HL-60 (cell line): ENCODE measurements around the gene TMEM240.

Experiments used
- DNase-seq, 2 experiments: peaks; one replicate each; pipeline ENCODE4 v3.0.0-alpha.2; 2010 to 2020; ENCODE audit warnings: low read depth in 1 of 2, low spot score in 1 of 2
- H3K27ac ChIP-seq: fragments of 250-450 bp; sonication (Bioruptor Pico); replicated peaks from 2 replicates; pipeline ENCODE4 v1.5.1; 2020; ENCODE audit warnings: mild to moderate bottlenecking, moderate library complexity
- H3K27me3 ChIP-seq: fragments of 250-450 bp; sonication (Bioruptor Pico); 2 replicates; pipeline ENCODE4 v1.5.1; 2021; ENCODE audit warnings: mild to moderate bottlenecking, moderate library complexity; ENCODE audit not compliant: insufficient read depth, poor library complexity, severe bottlenecking
- H3K4me3 ChIP-seq: replicated peaks from 2 replicates; pipeline ENCODE4 v1.5.1; 2011; ENCODE audit warnings: mild to moderate bottlenecking, control low read depth, low read length; ENCODE audit not compliant: insufficient read depth
- CTCF ChIP-seq: IDR thresholded peaks from one replicate; pipeline ENCODE4 v1.5.1; 2011; ENCODE audit warnings: low read length, control low read depth, inconsistent platforms; ENCODE audit not compliant: insufficient read depth
- GABPA ChIP-seq: IDR thresholded peaks from 2 replicates; pipeline ENCODE4 v1.6.1; 2012; ENCODE audit warnings: low read depth
- POLR2AphosphoS5 ChIP-seq: IDR thresholded peaks from 2 replicates; pipeline ENCODE4 v1.6.1; 2012; ENCODE audit warnings: low read depth
- SPI1 ChIP-seq: IDR thresholded peaks from 2 replicates; pipeline ENCODE4 v1.6.1; 2012; ENCODE audit warnings: low read depth, mild to moderate bottlenecking, borderline replicate concordance
- TF ChIP-seq, protein P1 (sequence below): IDR thresholded peaks from 2 replicates; pipeline ENCODE4 v1.6.1; 2012; ENCODE audit warnings: low read depth; ENCODE audit not compliant: insufficient replicate concordance

TMEM240 gene

DNA sequence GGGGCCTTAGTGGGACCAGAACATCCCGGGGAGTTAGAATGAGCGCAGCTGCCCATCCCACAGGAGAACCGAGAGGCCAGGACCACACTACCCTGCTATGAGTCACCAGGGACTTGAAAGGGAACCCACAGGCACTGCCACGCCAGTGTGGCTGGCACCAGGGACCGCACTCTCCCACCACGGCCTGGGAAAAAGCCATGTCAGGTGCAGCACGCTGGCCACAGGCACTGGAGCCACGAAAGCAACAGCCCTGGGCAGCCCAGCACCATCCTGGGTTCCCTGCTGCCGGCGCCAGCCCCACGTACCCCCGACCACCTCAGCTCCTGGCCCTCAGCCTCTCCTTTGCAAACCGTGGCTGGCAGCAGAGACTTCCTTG is 14.1 kb upstream of the TMEM240 start:
- no peak overlapping the region for H3K27ac ChIP-seq
- H3K4me3 ChIP-seq = no peak overlapping the region
- H3K27me3 ChIP-seq = no peaks in the 10 kb centered on the region
- peak; percentile 42 for TF ChIP-seq POLR2AphosphoS5
- no peak for TF ChIP-seq SPI1
- TF ChIP-seq CTCF = no peak
- no peak for DNase-seq

DNA sequence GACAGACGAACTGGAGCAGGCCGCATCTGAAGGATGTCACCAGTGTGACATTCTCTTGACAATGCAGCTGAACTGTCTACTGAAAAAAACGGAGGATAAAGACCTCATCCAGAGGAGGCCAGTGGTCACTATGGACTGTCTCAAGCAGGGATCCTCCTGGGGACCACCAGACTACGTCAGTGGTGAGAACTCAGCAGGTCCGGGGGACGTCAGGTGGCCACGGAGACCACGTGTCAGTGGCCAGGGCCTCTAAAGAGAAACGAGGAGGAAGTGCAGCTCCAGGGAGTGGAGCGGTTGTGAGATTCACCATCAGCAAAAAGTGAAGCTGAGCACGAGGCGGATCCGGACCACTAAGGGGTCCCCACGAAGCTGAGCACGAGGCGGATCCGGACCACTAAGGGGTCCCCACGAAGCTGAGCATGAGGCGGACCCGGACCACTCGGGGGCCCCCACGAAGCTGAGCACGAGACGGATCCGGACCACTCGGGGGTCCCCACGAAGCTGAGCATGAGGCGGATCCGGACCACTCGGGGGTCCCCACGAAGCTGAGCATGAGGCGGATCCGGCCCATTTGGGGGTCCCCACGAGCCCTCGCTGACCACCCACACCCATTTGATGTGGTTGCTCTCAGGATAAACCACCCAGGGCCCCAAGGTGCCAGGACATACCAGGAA is 13.5 kb upstream of the TMEM240 start:
- DNase-seq = no peak
- TF ChIP-seq GABPA (no peak), CTCF (no peak), POLR2AphosphoS5 (no peak), SPI1 (no peak)
- TF ChIP-seq, protein P1, sequence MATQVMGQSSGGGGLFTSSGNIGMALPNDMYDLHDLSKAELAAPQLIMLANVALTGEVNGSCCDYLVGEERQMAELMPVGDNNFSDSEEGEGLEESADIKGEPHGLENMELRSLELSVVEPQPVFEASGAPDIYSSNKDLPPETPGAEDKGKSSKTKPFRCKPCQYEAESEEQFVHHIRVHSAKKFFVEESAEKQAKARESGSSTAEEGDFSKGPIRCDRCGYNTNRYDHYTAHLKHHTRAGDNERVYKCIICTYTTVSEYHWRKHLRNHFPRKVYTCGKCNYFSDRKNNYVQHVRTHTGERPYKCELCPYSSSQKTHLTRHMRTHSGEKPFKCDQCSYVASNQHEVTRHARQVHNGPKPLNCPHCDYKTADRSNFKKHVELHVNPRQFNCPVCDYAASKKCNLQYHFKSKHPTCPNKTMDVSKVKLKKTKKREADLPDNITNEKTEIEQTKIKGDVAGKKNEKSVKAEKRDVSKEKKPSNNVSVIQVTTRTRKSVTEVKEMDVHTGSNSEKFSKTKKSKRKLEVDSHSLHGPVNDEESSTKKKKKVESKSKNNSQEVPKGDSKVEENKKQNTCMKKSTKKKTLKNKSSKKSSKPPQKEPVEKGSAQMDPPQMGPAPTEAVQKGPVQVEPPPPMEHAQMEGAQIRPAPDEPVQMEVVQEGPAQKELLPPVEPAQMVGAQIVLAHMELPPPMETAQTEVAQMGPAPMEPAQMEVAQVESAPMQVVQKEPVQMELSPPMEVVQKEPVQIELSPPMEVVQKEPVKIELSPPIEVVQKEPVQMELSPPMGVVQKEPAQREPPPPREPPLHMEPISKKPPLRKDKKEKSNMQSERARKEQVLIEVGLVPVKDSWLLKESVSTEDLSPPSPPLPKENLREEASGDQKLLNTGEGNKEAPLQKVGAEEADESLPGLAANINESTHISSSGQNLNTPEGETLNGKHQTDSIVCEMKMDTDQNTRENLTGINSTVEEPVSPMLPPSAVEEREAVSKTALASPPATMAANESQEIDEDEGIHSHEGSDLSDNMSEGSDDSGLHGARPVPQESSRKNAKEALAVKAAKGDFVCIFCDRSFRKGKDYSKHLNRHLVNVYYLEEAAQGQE = no peak
- H3K27ac ChIP-seq = no peak overlapping the region
- no peaks in the 10 kb centered on the region for H3K27me3 ChIP-seq
- H3K4me3 ChIP-seq = no peak overlapping the region

DNA sequence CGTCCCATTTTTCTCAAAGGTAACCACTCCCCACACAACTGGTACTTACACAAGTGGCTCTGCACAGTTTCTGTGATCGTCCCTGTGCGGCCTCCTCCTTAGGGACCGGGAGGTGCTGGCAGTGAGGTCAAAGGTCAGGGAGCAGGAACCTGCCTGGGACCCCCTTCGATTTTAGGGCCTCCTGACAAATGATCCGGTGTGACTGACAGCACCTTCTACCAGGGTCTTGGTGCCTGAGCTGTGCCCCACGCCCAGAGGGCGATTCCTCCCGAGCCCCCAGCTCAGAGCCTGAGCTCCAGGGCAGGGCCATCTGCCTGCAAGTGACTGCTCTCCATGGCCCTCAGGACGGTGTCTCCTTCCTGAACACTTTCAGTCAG is 11.8 kb upstream of the TMEM240 start:
- no peak for DNase-seq
- Histone ChIP-seq H3K27me3 (no peaks in the 10 kb centered on the region), H3K27ac (no peak overlapping the region), H3K4me3 (no peak overlapping the region)
- TF ChIP-seq POLR2AphosphoS5 = peak; percentile 9; the same call in 1 of the 2 replicates
- TF ChIP-seq CTCF = no peak
- TF ChIP-seq GABPA = no peak

DNA sequence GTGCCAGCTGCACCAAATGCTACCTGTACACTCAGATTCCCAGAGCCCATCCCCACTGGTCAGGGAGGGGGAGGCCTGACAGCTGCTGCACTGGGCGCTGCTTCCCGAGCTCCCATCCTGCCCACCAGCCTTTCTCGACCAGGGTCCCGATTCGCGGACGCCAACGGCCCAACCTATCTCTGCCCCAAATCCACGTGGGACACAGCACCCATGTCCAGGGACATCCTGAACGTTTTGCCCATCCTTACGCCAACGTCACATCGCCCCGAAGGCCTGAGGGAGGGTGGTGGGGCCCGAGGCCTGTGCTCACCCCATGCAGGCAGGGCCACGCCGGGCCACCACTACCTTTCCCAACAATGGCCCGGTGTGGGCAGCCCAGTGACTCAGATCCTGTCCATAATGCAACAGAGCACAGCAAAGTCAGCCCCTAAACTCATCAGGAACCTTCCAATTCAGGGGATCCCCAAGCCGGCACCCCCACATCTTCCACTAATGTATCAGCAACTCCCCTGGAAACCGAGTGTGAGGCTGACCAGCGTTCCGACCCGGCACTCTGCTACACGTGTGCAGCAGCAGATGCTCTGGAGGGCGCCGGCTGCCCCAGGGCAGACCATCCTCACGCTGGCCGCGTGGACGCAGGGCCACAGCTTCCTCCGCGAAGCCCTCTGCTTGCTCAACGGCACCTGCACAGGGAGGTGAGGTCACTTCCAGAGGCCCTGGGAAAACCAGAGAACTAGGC is 11.3 kb upstream of the TMEM240 start:
- Histone ChIP-seq H3K4me3 (no peak overlapping the region), H3K27me3 (no peaks in the 10 kb centered on the region), H3K27ac (no peak overlapping the region)
- TF ChIP-seq GABPA = no peak
- TF ChIP-seq POLR2AphosphoS5 = no peak
- TF ChIP-seq, protein P1 = no peak
- DNase-seq = no peak
